Mesenchymal stem cell (in vitro differentiated cells and primary cell): Measurements from ENCODE around the gene SRSF2.
A peak's percentile ranks its signal among the peaks of the same experiment; 100 is the strongest.

Experiments used
- DNase-seq: peaks from one replicate; pipeline ENCODE4 v3.0.0-alpha.2; 2013
- H2AFZ ChIP-seq: one replicate; pipeline ENCODE4 v1.6.1; 2013; ENCODE audit warnings: low read depth, mild to moderate bottlenecking, control low read depth, inconsistent platforms, low read length, moderate library complexity
- H2AK5ac ChIP-seq: 2 replicates; pipeline ENCODE4 v1.6.1; 2013; ENCODE audit warnings: low read length, moderate library complexity, mild to moderate bottlenecking, inconsistent platforms; ENCODE audit not compliant: severe bottlenecking
- H2BK120ac ChIP-seq: one replicate; pipeline ENCODE4 v1.6.1; 2013; ENCODE audit warnings: low read depth, mild to moderate bottlenecking, inconsistent platforms, low read length, moderate library complexity
- H2BK12ac ChIP-seq, 2 experiments: one replicate each; pipeline ENCODE4 v1.6.1; 2013; ENCODE audit warnings: inconsistent platforms in 2 of 2, low read length in 2 of 2, mild to moderate bottlenecking in 2 of 2, moderate library complexity in 2 of 2, control low read depth in 1 of 2
- H2BK15ac ChIP-seq: one replicate; pipeline ENCODE4 v1.6.1; 2013; ENCODE audit warnings: mild to moderate bottlenecking, low read depth, inconsistent platforms; ENCODE audit not compliant: poor library complexity, severe bottlenecking
- H2BK5ac ChIP-seq: 2 replicates; pipeline ENCODE4 v1.6.1; 2013; ENCODE audit warnings: low read depth, mild to moderate bottlenecking, low read length, control low read depth, inconsistent platforms; ENCODE audit not compliant: poor library complexity, severe bottlenecking
- H3K14ac ChIP-seq, 2 experiments: one replicate each; pipeline ENCODE4 v1.6.1; 2013; ENCODE audit warnings: inconsistent platforms in 2 of 2, low read length in 2 of 2, control low read depth in 1 of 2, mild to moderate bottlenecking in 1 of 2, moderate library complexity in 1 of 2
- H3K18ac ChIP-seq, 2 experiments: one replicate each; pipeline ENCODE4 v1.6.1; 2013; ENCODE audit warnings: inconsistent platforms in 2 of 2, low read length in 2 of 2, control low read depth in 1 of 2, low read depth in 1 of 2, mild to moderate bottlenecking in 1 of 2
- H3K23ac ChIP-seq, 2 experiments: one replicate each; pipeline ENCODE4 v1.6.1; 2013; ENCODE audit warnings: inconsistent platforms in 2 of 2, low read length in 2 of 2, mild to moderate bottlenecking in 2 of 2, moderate library complexity in 2 of 2, control low read depth in 1 of 2
- H3K27ac ChIP-seq: 2 replicates; pipeline ENCODE4 v1.5.1; 2013; ENCODE audit warnings: mild to moderate bottlenecking, moderate library complexity, low read length, control low read depth, inconsistent platforms; ENCODE audit not compliant: poor library complexity, severe bottlenecking
- H3K27me3 ChIP-seq, 2 experiments: 2 replicates each; pipeline versions ENCODE4 v1.6.1 to v1.7.0; 2013; ENCODE audit warnings: low read length in 2 of 2, mild to moderate bottlenecking in 2 of 2, moderate library complexity in 2 of 2, control low read depth in 1 of 2, inconsistent platforms in 1 of 2; ENCODE audit not compliant: control insufficient read depth in 1 of 2, insufficient read depth in 1 of 2
- H3K36me3 ChIP-seq, 2 experiments: 2 replicates each; pipeline versions ENCODE4 v1.6.1 to v1.7.0; 2013; ENCODE audit warnings: low read length in 2 of 2, control low read depth in 1 of 2, inconsistent platforms in 1 of 2, low read depth in 1 of 2, mild to moderate bottlenecking in 1 of 2; ENCODE audit not compliant: insufficient read depth in 2 of 2, control insufficient read depth in 1 of 2
- H3K4ac ChIP-seq, 2 experiments: one replicate each; pipeline ENCODE4 v1.6.1; 2013; ENCODE audit warnings: inconsistent platforms in 2 of 2, low read length in 2 of 2, mild to moderate bottlenecking in 2 of 2, moderate library complexity in 2 of 2, control low read depth in 1 of 2, low read depth in 1 of 2
- H3K4me1 ChIP-seq: 2 replicates; pipeline ENCODE4 v1.6.1; 2013; ENCODE audit warnings: low read depth, low read length, control low read depth; ENCODE audit not compliant: control insufficient read depth, insufficient read depth
- H3K4me2 ChIP-seq: 2 replicates; pipeline ENCODE4 v1.6.1; 2013; ENCODE audit warnings: low read length, mild to moderate bottlenecking, inconsistent platforms; ENCODE audit not compliant: poor library complexity, severe bottlenecking
- H3K4me3 ChIP-seq, 2 experiments: 2 replicates each; pipeline versions ENCODE4 v1.5.1 to v1.7.0; 2013; ENCODE audit warnings: low read length in 2 of 2, mild to moderate bottlenecking in 2 of 2, control low read depth in 1 of 2, low read depth in 1 of 2; ENCODE audit not compliant: insufficient read depth in 1 of 2
- H3K79me1 ChIP-seq: replicated peaks from 2 replicates; pipeline ENCODE4 v1.6.1; 2013; ENCODE audit warnings: mild to moderate bottlenecking, control low read depth, low read length, inconsistent platforms; ENCODE audit not compliant: poor library complexity, severe bottlenecking
- H3K9ac ChIP-seq: 2 replicates; pipeline ENCODE4 v1.7.0; 2013; ENCODE audit warnings: mild to moderate bottlenecking, low read length, moderate library complexity
- H3K9me3 ChIP-seq: 2 replicates; pipeline ENCODE4 v1.7.0; 2013; ENCODE audit warnings: mild to moderate bottlenecking, low read length; ENCODE audit not compliant: control insufficient read depth
- H4K8ac ChIP-seq: one replicate; pipeline ENCODE4 v1.6.1; 2013; ENCODE audit warnings: inconsistent platforms, mild to moderate bottlenecking, low read length, moderate library complexity
- H4K91ac ChIP-seq: one replicate; pipeline ENCODE4 v1.6.1; 2013; ENCODE audit warnings: mild to moderate bottlenecking, low read length, inconsistent platforms
- WGBS: methylation state at CpG from one replicate; pipeline ENCODE4 v1.1.7; 2013; ENCODE audit warnings: mixed read lengths; 5-methylcytosine and 5-hydroxymethylcytosine counted together

SRSF2 gene

DNA sequence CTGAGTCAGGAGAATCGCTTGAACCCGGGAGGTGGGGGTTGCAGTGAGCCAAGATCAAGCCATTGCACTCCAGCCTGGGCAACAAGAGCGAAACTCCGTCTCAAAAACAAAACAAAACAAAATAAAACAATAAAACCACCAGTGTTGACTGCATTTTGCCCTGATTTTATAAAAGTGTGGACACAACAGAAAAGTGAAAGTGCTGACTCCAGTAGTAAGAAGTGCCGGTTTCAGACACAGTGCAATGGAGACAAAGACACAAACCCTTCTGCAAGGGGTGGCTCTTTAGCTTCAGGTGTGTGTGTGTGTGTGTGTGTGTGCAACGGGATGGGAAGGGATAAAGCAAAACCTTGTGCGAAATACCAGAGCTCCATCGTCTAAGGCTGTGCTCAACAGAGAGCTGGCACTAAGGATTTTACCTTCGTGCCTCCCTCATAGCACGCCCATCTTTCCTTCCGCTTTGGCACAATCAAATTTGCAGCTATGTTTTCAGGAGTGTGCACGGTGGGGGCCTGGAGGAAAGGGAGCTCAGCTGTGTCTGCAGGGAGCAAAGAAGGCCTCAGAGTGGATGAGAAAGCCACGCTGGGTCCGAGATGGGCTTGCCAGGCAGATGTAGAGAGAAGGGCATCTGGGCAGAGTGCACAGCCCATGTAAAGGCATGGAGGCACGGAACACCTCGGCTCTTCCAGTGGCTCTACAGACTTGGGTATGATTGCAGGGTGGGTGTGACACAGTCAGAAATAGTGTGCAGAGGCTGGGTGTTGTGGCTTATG, 41.9 kb downstream of the SRSF2 start:
- H3K4me2 ChIP-seq: peak overlapping the region; percentile 2
- peak overlapping the region; percentile 6 for H4K91ac ChIP-seq
- H3K4ac ChIP-seq: no peak overlapping the region
- no peak for DNase-seq
- peaks cover 0 to 11% of the 10 kb centered on the region in 2 experiments for H3K36me3 ChIP-seq
- no peaks in the 10 kb centered on the region for H3K9me3 ChIP-seq
- H2AFZ ChIP-seq: no peak overlapping the region
- peaks cover 54% of the 10 kb centered on the region for H3K4me1 ChIP-seq
- no peak overlapping the region for H2BK15ac ChIP-seq
- H3K27ac ChIP-seq: peak overlapping the region; percentile 81
- H3K79me1 ChIP-seq: peaks cover 15% of the 10 kb centered on the region
- H3K23ac ChIP-seq: no peak overlapping the region
- no peak overlapping the region for H2BK5ac ChIP-seq
- H3K9ac ChIP-seq: peak overlapping the region; percentile 16
- no peaks in the 10 kb centered on the region for H3K27me3 ChIP-seq
- peak overlapping the region in 1 of 2 experiments; percentile 25 for H3K4me3 ChIP-seq
- WGBS: 93% methylated on average over 14 of the region's 16 CpGs
- no peak overlapping the region for H3K14ac ChIP-seq
- H4K8ac ChIP-seq: peak overlapping the region; percentile 46
- H3K18ac ChIP-seq: no peak overlapping the region
- H2BK120ac ChIP-seq: no peak overlapping the region
- no peak overlapping the region for H2BK12ac ChIP-seq
- no peak overlapping the region for H2AK5ac ChIP-seq

DNA sequence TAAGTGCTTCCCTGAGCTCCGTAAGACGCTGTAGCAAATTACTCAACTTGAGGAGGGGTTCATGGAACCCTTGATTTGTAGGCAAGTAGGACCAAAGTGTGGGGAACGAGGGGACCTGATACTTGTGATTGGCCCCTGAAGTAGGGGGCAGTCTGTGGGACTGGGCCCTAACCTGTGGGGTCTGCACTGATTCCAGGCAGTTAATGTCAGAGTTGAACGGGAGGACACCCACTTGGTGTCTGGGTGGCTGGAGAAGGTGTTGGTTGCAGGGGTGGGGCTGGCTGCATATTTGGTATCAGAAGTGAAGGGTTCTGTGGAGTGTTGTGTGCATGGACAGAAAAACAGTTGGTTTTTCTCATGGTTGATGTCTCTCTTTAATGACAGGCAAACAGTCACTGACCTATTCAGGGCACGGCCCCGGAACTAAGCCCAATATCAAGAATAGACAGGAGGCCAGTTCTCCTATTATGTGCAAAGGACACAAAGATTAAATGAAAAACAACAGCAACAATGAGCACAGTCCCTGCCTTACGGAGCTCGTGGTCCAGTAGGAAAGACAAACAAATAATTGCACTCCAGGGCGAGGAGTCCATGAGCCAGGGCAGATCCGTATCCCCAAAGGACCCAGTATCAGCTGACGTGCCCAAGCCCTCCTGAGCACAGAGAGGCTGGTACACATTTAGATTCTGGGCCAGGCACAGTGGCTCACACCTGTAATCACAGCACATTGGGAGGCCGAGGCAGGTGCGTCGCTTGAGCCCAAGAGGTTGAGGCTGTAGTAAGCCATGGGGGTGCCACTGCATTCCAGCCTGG, 45.5 kb downstream of the SRSF2 start:
- Histone ChIP-seq H3K4ac (no peak overlapping the region), H4K8ac (no peak overlapping the region), H2BK120ac (no peak overlapping the region), H2BK5ac (no peak overlapping the region), H3K9ac (no peak overlapping the region), H3K9me3 (no peaks in the 10 kb centered on the region), H3K18ac (no peak overlapping the region), H3K36me3 (peaks cover 2 to 20% of the 10 kb centered on the region in 2 experiments), H2BK15ac (peak overlapping the region; percentile 73), H3K4me1 (peaks cover 59% of the 10 kb centered on the region), H4K91ac (peak overlapping the region; percentile 29), H3K4me3 (no peak overlapping the region), H2AK5ac (peak overlapping the region; percentile 47), H2AFZ (no peak overlapping the region), H3K23ac (no peak overlapping the region), H3K4me2 (no peak overlapping the region), H2BK12ac (peak overlapping the region in 1 of 2 experiments; percentile 11), H3K79me1 (peaks cover 21% of the 10 kb centered on the region), H3K27me3 (no peaks in the 10 kb centered on the region), H3K14ac (peak overlapping the region in 1 of 2 experiments; percentile 51), H3K27ac (no peak overlapping the region)
- 95% methylated on average over 14 of the region's 14 CpGs for whole genome bisulfite sequencing
- DNase-seq: no peak

DNA sequence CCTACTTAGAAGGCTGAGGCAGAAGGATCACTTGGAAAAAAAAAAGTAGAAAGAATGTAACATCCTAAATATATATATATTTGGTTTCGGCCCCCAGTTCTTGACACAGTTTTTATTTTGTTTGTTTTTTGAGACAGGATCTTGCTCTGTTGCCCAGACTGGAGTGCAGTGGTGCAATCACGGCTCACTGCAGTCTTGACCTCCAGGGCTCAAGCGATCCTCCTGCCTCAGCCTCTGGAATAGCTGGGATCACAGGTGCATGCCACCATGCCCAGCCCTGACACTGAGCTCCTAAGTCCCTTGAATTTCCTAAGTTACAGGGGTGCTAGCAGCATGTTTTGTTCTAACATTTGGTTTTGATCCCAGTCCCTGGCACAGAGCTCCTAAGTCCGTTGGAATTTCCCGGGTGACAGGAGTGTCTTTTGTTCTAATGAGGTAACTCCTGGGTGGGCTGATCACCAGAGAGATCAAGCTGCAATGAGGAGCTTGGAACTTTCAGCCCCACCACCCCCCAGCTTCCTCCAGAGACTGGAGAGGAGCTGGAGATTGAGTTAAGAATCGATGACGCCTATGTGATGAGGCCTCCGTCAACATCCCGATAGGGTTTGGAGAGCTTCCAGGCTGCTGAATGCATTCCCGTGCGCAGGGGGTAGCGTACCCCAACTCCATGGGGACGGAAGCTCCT, 46.4 kb downstream of the SRSF2 start:
- Histone ChIP-seq H3K9me3 (no peaks in the 10 kb centered on the region), H2BK12ac (no peak overlapping the region), H3K36me3 (peaks cover 6 to 22% of the 10 kb centered on the region in 2 experiments), H2BK5ac (no peak overlapping the region), H3K9ac (no peak overlapping the region), H3K23ac (no peak overlapping the region), H3K18ac (no peak overlapping the region), H2AFZ (no peak overlapping the region), H3K27me3 (no peaks in the 10 kb centered on the region), H3K4ac (no peak overlapping the region), H4K8ac (no peak overlapping the region), H3K4me3 (no peak overlapping the region), H4K91ac (no peak overlapping the region), H3K27ac (no peak overlapping the region), H2BK120ac (no peak overlapping the region), H3K4me1 (peaks cover 59% of the 10 kb centered on the region), H2BK15ac (no peak overlapping the region), H3K79me1 (peaks cover 23% of the 10 kb centered on the region), H2AK5ac (peak overlapping the region; percentile 31), H3K4me2 (no peak overlapping the region), H3K14ac (no peak overlapping the region)
- no peak for DNase-seq
- WGBS: 94% methylated on average over 13 of the region's 13 CpGs

DNA sequence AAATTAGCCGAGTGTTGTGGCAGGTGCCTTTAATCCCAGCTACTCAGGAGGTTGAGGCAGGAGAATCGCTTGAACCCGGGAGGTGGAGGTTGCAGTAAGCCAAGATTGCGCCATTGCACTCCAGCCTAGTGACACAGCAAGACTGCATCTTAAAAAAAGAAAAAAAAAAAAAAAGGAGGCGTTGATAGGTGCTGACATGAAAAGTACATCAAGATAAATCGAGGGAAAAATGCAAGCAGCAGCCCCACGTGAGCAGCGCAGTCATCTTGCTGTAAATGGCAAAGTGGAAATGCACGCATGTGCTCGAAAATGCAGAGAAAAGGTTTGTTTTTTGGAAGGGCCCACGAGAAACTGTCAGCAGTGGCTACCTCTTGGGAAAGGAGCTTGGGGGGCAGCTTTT, 47.3 kb downstream of the SRSF2 start:
- Histone ChIP-seq H2BK120ac (no peak overlapping the region), H4K91ac (no peak overlapping the region), H3K18ac (no peak overlapping the region), H2AFZ (no peak overlapping the region), H3K79me1 (peaks cover 28% of the 10 kb centered on the region), H2BK5ac (no peak overlapping the region), H2BK15ac (no peak overlapping the region), H3K14ac (no peak overlapping the region), H3K4me1 (peaks cover 61% of the 10 kb centered on the region), H3K9me3 (no peaks in the 10 kb centered on the region), H3K27me3 (no peaks in the 10 kb centered on the region), H2AK5ac (no peak overlapping the region), H3K27ac (no peak overlapping the region), H3K9ac (no peak overlapping the region), H3K4me2 (no peak overlapping the region), H3K23ac (no peak overlapping the region), H4K8ac (no peak overlapping the region), H3K4me3 (no peak overlapping the region), H2BK12ac (no peak overlapping the region), H3K36me3 (peaks cover 13 to 30% of the 10 kb centered on the region in 2 experiments), H3K4ac (no peak overlapping the region)
- DNase-seq: no peak
- WGBS: 97% methylated on average over 11 of the region's 11 CpGs
